GM12878 (cell line): Measurements from ENCODE around the gene PSMG3. TPM values are rescaled to one million over a fixed set of nuclear protein-coding genes. Genes with fewer than 3 reads are reported as not detected.
A peak's percentile ranks its signal among the peaks of the same experiment; 100 is the strongest.

Experiments
- ATAC-seq: fragments of 200-7000 bp; cut with Tn5 transposase; 3 replicates; pipeline ENCODE4 v1.9.1; 2020; ENCODE audit warnings: mild to moderate bottlenecking, moderate library complexity
- BruUV-seq: library from RNA; stranded (reverse); fragments of 400-500 nt; replicated peaks from 2 replicates; lab custom pipeline; 2021; lab: Mats Ljungman, UMichigan
- CTCF ChIA-PET: fragments of 300-600 bp; sonication (Branson Sonifier 250); formaldehyde crosslinking; extraction: SDS; loops from one replicate; lab custom pipeline; 2021; ENCODE audit warnings: inconsistent platforms; lab: Yijun Ruan, JAX
- POLR2A ChIA-PET: fragments of 350-600 bp; formaldehyde crosslinking; extraction: SDS; loops from one replicate; lab custom pipeline; 2021; ENCODE audit warnings: inconsistent platforms; lab: Charles Lee
- RAD21 ChIA-PET: fragments of 300-600 bp; sonication (Branson Sonifier 250); formaldehyde crosslinking; loops from one replicate; lab custom pipeline; 2023; ENCODE audit warnings: antibody characterized with exemption; ENCODE audit not compliant: unreplicated experiment; lab: Charles Lee
- SMC1A ChIA-PET: fragments of 300-600 bp; sonication (Branson Sonifier 250); formaldehyde crosslinking; loops from one replicate; lab custom pipeline; 2023; ENCODE audit not compliant: unreplicated experiment, uncharacterized antibody; lab: Charles Lee
- DNase-seq: peaks from one replicate; pipeline ENCODE4 v3.0.0-alpha.2; 2011; ENCODE audit warnings: low read depth, low spot score
- FAIRE-seq: peaks from 3 replicates; lab custom pipeline; 2011; peaks lifted over from hg19 to GRCh38; lab: Jason Lieb, UNC
- H2AFZ ChIP-seq: 2 replicates; pipeline ENCODE4 v1.6.0; 2011; ENCODE audit warnings: low read depth, low read length, control low read depth; ENCODE audit not compliant: control insufficient read depth
- H3K27ac ChIP-seq: 2 replicates; pipeline ENCODE4 v1.5.1; 2011; ENCODE audit warnings: control low read depth; ENCODE audit not compliant: control insufficient read depth, insufficient read depth
- H3K27me3 ChIP-seq, 2 experiments: replicated peaks in 1 of 2; 2 replicates each; pipeline versions ENCODE4 v1.6.0 to v1.6.1; 2011; ENCODE audit warnings: low read length in 1 of 2; ENCODE audit not compliant: control insufficient read depth in 2 of 2, insufficient read depth in 2 of 2
- H3K36me3 ChIP-seq, 2 experiments: 2 replicates each; pipeline ENCODE4 v1.5.1; 2011; ENCODE audit warnings: low read length in 1 of 2; ENCODE audit not compliant: control insufficient read depth in 2 of 2, insufficient read depth in 2 of 2
- H3K4me1 ChIP-seq: 2 replicates; pipeline ENCODE4 v1.6.1; 2011; ENCODE audit warnings: mild to moderate bottlenecking, low read length, moderate library complexity, mixed read lengths; ENCODE audit not compliant: control insufficient read depth, insufficient read depth
- H3K4me2 ChIP-seq: 2 replicates; pipeline ENCODE4 v1.6.0; 2011; ENCODE audit warnings: control low read depth; ENCODE audit not compliant: control insufficient read depth, insufficient read depth
- H3K4me3 ChIP-seq: fragments of 200-600 bp; sonication (generic); 2 replicates; pipeline ENCODE4 v1.5.1; 2016
- H3K79me2 ChIP-seq: 2 replicates; pipeline ENCODE4 v1.6.0; 2011; ENCODE audit warnings: low read length; ENCODE audit not compliant: control insufficient read depth, insufficient read depth
- H3K9ac ChIP-seq: 2 replicates; pipeline ENCODE4 v1.8.0; 2011; ENCODE audit warnings: low read length, control low read depth, mixed read lengths; ENCODE audit not compliant: control insufficient read depth, insufficient read depth
- H3K9me3 ChIP-seq: replicated peaks from 3 replicates; pipeline ENCODE4 v1.5.1; 2011; ENCODE audit warnings: mild to moderate bottlenecking, low read length; ENCODE audit not compliant: control insufficient read depth, insufficient read depth
- H4K20me1 ChIP-seq: 2 replicates; pipeline ENCODE4 v1.6.0; 2011; ENCODE audit not compliant: control insufficient read depth, insufficient read depth
- CHD2 ChIP-seq: IDR thresholded peaks from 2 replicates; pipeline ENCODE4 v1.6.1; 2011; ENCODE audit warnings: low read depth, low read length, improper control_type of control experiment, borderline replicate concordance
- CTCF ChIP-seq, 3 experiments: IDR thresholded peaks in 2 of 3; conservative IDR thresholded peaks in 1 of 3; 2 replicates each; pipeline ENCODE4 v1.5.1; 2011; ENCODE audit warnings: low read depth in 3 of 3, low read length in 3 of 3, mild to moderate bottlenecking in 3 of 3, control low read depth in 2 of 3, moderate library complexity in 2 of 3, inconsistent platforms in 1 of 3, mixed read lengths in 1 of 3; ENCODE audit not compliant: control insufficient read depth in 2 of 3, insufficient read depth in 1 of 3; ENCODE audit errors: extremely low read depth in 1 of 3
- GATAD2B ChIP-seq: fragments of 450-650 bp; conservative IDR thresholded peaks from 2 replicates; pipeline ENCODE4 v1.6.1; 2017; ENCODE audit warnings: low read depth, mild to moderate bottlenecking, moderate library complexity
- SMC3 ChIP-seq: IDR thresholded peaks from 2 replicates; pipeline ENCODE4 v1.6.1; 2011; ENCODE audit warnings: low read length, improper control_type of control experiment, borderline replicate concordance
- TCF12 ChIP-seq: IDR thresholded peaks from 2 replicates; pipeline ENCODE4 v1.6.1; 2011; ENCODE audit warnings: low read depth, mild to moderate bottlenecking, low read length
- WGBS: methylation state at CpG from one replicate; pipeline ENCODE4 v1.1.6; 2016; ENCODE audit warnings: low lambda C conversion rate; ENCODE audit not compliant: insufficient replicate concordance, insufficient coverage; ENCODE audit errors: missing lambda C conversion rate; 5-methylcytosine and 5-hydroxymethylcytosine counted together
- in situ Hi-C: fragments of 300-500 bp; cut with MboI; formaldehyde crosslinking; loops from 9 replicates; pipeline ENCODE4 v1.14.3; 2018; ENCODE audit warnings: mixed read lengths
- intact Hi-C: fragments of 100-400 bp; cut with micrococcal nuclease; formaldehyde crosslinking; loops from one replicate; pipeline ENCODE4 v1.14.2; 2022; ENCODE audit not compliant: unreplicated experiment
- polyA plus RNA-seq, 11 experiments: library from polyadenylated mRNA; depleted of rRNA in 4 of 11; unstranded in 6 of 11; stranded (reverse) in 5 of 11; fragments of >200 nt; fragmentation: Nextera tagmentation in 4 of 11; fragmentation: Illumina TruSeq in 1 of 11; extraction: Ambion mirVana in 4 of 11; extraction: Trizol in 1 of 11; gene quantifications; 1 replicate in 1 of 11; 2 replicates in 10 of 11; pipeline versions ENCODE4 v1.2.1 to v1.2.3, GENCODE V29; 2011 to 2016; ENCODE audit warnings: inconsistent platforms in 2 of 11, missing spikeins in 2 of 11, low read depth in 1 of 11
- total RNA-seq, 4 experiments: library from RNA; depleted of rRNA in 3 of 4; stranded (reverse); fragments of >200 nt in 3 of 4; fragmentation: Illumina TruSeq in 1 of 4; extraction: Trizol in 1 of 4; gene quantifications; 2 replicates each; pipeline versions ENCODE4 v1.2.1 to v1.2.3, GENCODE V29; 2013 to 2021

Gene PSMG3
- total and polyA plus RNA-seq, 10 of the 15 experiments (the other 5 are each of a cell fraction or from before 2014, with no cell fraction given) = 23.9 to 115 (median 60.6) TPM

DNA sequence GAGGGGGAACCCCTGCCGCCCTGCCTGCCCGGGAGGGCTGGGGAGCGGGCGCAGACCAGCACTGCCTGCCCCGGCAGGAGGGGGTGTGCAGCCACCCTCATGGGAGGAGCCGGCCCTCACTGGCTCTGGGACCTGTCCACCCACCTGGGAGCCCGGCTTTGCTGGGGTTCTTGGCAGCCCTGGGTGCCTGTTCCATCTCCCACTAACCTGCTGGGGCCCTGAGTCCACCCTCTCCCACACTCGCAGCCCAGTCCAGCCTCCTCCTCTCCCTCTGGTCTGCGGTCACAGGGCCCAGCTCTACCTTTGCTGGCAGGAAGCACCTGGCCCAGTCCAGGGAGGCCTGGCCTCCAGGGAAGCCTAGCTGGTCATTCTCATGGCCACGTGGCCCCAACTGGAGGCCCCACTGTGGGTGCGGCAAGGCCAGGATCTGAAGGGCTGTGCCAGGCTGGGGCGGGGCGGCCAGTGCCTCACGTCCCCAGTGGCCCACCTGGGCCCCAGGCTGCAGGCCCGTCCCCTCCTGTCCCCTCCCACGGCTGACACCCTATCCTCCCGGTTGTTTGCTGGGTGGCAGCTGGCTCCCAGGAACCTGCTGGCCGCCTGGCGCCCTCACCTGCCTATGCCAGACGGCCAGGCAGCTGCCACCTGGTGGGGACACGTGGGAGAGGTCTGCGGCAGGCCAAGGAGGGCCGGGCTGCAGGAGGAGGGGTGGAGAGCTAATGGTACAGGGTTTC is 13.9 kb downstream of the PSMG3 start, which contains the start of gene TMEM184A:
Gene TMEM184A, minus strand, starts transcription at position 393 of the 731 bp plus-strand sequence. CDS start 721 bp downstream, outside the sequence.
- ATAC-seq = peak; percentile 83
- in situ Hi-C loops = no loop called here
- RAD21 ChIA-PET = no interaction called here
- no peak for TF ChIP-seq CHD2
- TF ChIP-seq GATAD2B = no peak
- TF ChIP-seq CTCF (IDR thresholded peaks at IDR 0.05 in 2 of 3, conservative IDR thresholded peaks at IDR 0.05 in 1 of 3; ENCODE audit: control insufficient read depth in 2 of 3, extremely low read depth in 1 of 3, insufficient read depth in 1 of 3, low read depth in 3 of 3, low read length in 3 of 3) = peak; percentile 27 to 44 (median 36); a peak in 4 of 6 replicates
- 0 out of 2 replicates have a peak, but pooled peaks have one; percentile 37 for TF ChIP-seq TCF12
- TF ChIP-seq SMC3 = peak; percentile 14; the same call in 1 of the 2 replicates
- CTCF ChIA-PET = no interaction called here
- no peaks in the 10 kb centered on the region for H3K9me3 ChIP-seq
- FAIRE-seq = no peak
- no peak within 1 kb of the TSS for H3K4me3 ChIP-seq
- POLR2A ChIA-PET = no interaction called here
- no peaks in the 10 kb centered on the region for H3K36me3 ChIP-seq
- no peak for DNase-seq
- H3K79me2 ChIP-seq = no peaks in the 10 kb centered on the region
- no peaks in the 10 kb centered on the region for H4K20me1 ChIP-seq
- H3K27ac ChIP-seq = no peak within 1 kb of the TSS
- intact Hi-C loops = no loop called here
- no peaks in the 10 kb centered on the region for H3K4me1 ChIP-seq
- H3K4me2 ChIP-seq = no peak within 1 kb of the TSS
- H3K9ac ChIP-seq = no peak within 1 kb of the TSS
- 33% methylated on average over 20 of the region's 23 CpGs for WGBS
- no TSS peak for BruUV-seq
- no peak within 1 kb of the TSS for H2AFZ ChIP-seq
- SMC1A ChIA-PET = interaction anchor here (1.1 kb wide), 1 partner anchor 50 kb away, joined by 4 read pairs; no protein-coding TSS in a partner anchor
- H3K27me3 ChIP-seq = no peaks in the 10 kb centered on the region
